Ishikawa (cell line): ENCODE data around the gene LRFN4.

Source experiments
- CEBPB ChIP-seq: IDR thresholded peaks from 2 replicates; pipeline ENCODE4 v1.6.1; 2012
- CREB1 ChIP-seq: IDR thresholded peaks from 2 replicates; pipeline ENCODE4 v1.6.1; 2012; ENCODE audit warnings: low read depth
- EGR1 ChIP-seq: IDR thresholded peaks from 2 replicates; pipeline ENCODE4 v1.6.1; 2012
- EP300 ChIP-seq: IDR thresholded peaks from 2 replicates; pipeline ENCODE4 v1.6.1; 2012; ENCODE audit warnings: borderline replicate concordance
- FOXM1 ChIP-seq: IDR thresholded peaks from 2 replicates; pipeline ENCODE4 v1.6.1; 2012; ENCODE audit warnings: low read depth, borderline replicate concordance
- NFIC ChIP-seq: IDR thresholded peaks from 2 replicates; pipeline ENCODE4 v1.6.1; 2012
- RAD21 ChIP-seq: IDR thresholded peaks from 2 replicates; pipeline ENCODE4 v1.6.1; 2012; ENCODE audit warnings: low read depth
- TAF1 ChIP-seq: IDR thresholded peaks from 2 replicates; pipeline ENCODE4 v1.6.1; 2012; ENCODE audit warnings: low read depth, mild to moderate bottlenecking
- TCF12 ChIP-seq: IDR thresholded peaks from 2 replicates; pipeline ENCODE4 v1.6.1; 2012; ENCODE audit warnings: low read depth
- TEAD4 ChIP-seq: IDR thresholded peaks from 2 replicates; pipeline ENCODE4 v1.6.1; 2012
- YY1 ChIP-seq: IDR thresholded peaks from 2 replicates; pipeline ENCODE4 v1.6.1; 2012; ENCODE audit warnings: low read depth
- ZBTB7A ChIP-seq: IDR thresholded peaks from 2 replicates; pipeline ENCODE4 v1.6.1; 2012; ENCODE audit warnings: low read depth
- TF ChIP-seq, protein P1 (sequence below): IDR thresholded peaks from 2 replicates; pipeline ENCODE4 v1.6.1; 2012
- TF ChIP-seq, protein P2 (sequence below): IDR thresholded peaks from 2 replicates; pipeline ENCODE4 v1.6.1; 2012; ENCODE audit warnings: low read depth, mild to moderate bottlenecking
- TF ChIP-seq, protein P3 (sequence below): IDR thresholded peaks from 2 replicates; pipeline ENCODE4 v1.6.1; 2012

The LRFN4 gene

DNA sequence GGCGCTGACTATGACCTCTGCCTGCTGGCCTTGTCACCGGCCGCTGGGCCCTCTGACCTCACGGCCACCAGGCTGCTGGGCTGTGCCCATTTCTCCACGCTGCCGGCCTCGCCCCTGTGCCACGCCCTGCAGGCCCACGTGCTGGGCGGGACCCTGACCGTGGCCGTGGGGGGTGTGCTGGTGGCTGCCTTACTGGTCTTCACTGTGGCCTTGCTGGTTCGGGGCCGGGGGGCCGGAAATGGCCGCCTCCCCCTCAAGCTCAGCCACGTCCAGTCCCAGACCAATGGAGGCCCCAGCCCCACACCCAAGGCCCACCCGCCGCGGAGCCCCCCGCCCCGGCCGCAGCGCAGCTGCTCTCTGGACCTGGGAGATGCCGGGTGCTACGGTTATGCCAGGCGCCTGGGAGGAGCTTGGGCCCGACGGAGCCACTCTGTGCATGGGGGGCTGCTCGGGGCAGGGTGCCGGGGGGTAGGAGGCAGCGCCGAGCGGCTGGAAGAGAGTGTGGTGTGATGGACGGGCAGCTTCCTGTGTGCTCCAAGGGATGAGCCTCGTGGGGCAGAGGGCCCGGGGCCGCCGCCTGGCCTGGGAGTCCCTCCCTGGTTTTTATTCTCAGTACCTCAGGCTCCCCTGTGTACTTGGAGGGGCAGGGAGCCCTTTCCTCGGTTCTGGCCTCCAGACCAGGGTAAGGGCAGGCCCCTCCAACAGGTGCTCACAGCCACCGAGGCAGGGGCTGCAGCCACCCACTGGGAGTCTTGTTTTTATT, 3.0 kb downstream of the LRFN4 start:
- TF ChIP-seq, protein P1, sequence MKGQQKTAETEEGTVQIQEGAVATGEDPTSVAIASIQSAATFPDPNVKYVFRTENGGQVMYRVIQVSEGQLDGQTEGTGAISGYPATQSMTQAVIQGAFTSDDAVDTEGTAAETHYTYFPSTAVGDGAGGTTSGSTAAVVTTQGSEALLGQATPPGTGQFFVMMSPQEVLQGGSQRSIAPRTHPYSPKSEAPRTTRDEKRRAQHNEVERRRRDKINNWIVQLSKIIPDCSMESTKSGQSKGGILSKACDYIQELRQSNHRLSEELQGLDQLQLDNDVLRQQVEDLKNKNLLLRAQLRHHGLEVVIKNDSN: peak; percentile 38
- no peak for TF ChIP-seq TAF1
- no peak for TF ChIP-seq FOXM1
- TF ChIP-seq, protein P2, sequence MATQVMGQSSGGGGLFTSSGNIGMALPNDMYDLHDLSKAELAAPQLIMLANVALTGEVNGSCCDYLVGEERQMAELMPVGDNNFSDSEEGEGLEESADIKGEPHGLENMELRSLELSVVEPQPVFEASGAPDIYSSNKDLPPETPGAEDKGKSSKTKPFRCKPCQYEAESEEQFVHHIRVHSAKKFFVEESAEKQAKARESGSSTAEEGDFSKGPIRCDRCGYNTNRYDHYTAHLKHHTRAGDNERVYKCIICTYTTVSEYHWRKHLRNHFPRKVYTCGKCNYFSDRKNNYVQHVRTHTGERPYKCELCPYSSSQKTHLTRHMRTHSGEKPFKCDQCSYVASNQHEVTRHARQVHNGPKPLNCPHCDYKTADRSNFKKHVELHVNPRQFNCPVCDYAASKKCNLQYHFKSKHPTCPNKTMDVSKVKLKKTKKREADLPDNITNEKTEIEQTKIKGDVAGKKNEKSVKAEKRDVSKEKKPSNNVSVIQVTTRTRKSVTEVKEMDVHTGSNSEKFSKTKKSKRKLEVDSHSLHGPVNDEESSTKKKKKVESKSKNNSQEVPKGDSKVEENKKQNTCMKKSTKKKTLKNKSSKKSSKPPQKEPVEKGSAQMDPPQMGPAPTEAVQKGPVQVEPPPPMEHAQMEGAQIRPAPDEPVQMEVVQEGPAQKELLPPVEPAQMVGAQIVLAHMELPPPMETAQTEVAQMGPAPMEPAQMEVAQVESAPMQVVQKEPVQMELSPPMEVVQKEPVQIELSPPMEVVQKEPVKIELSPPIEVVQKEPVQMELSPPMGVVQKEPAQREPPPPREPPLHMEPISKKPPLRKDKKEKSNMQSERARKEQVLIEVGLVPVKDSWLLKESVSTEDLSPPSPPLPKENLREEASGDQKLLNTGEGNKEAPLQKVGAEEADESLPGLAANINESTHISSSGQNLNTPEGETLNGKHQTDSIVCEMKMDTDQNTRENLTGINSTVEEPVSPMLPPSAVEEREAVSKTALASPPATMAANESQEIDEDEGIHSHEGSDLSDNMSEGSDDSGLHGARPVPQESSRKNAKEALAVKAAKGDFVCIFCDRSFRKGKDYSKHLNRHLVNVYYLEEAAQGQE: no peak

DNA sequence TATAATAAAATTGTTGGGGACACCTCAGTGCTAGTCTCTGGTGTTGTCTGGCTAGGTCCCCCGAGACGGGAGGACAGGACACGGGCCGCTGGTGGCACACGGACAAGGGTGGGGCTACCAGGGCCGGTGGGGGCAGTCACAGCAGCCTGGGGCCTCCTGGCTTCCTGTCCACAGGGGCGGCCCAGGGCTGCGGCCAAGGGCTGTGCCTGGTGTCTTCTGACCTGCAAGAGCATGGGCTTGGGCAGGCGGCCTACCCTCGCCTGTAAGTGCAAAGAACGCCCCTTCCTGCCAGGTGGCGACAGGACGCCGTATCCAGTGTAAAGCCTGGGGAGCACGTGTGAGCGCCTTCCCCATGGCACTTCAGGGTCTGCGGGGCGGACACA, 3.6 kb downstream of the LRFN4 start:
- TF ChIP-seq FOXM1 (no peak), CEBPB (no peak), TAF1 (no peak), EGR1 (no peak), NFIC (no peak), EP300 (no peak), TCF12 (no peak), TEAD4 (no peak)
- TF ChIP-seq, protein P3, sequence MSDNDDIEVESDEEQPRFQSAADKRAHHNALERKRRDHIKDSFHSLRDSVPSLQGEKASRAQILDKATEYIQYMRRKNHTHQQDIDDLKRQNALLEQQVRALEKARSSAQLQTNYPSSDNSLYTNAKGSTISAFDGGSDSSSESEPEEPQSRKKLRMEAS: no peak
- TF ChIP-seq, protein P2: no peak
- TF ChIP-seq, protein P1: no peak

DNA sequence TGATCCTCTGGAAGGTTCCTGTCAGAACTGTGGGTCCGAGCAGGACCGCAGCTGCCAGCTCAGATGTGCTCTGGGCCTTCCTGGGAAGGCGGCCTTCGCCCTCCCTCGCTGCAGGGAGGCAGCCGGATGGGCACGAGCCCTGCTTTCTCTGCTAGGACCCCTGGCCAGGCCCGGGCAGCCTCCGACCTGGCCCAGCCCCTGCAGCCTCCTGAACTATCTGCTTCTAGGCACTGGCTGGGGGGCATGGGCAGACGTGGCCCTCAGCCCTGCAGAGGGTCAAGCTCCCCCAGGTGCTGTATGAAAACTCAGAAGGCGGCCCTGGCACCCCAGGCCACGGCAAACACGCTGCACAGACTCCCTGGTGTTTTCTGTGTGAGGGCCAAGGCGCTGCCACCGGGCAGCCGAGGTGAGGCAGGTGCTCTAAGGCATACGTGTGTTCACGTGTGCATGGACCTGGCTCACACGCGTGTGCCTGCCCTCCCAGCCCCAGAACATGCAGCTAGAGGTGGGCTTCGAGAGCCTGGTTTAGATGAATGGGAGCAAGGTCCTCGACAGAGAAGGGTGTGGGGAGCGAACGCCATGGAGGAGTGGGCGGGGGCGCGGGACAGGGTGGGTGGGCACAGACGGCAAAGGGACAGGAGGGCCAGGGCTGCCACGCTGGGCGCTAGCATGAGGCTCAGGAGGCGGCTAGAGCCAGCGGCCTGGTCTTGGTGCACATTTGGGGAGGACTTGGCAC, 4.3 kb downstream of the LRFN4 start:
- TF ChIP-seq EGR1: no peak
- no peak for TF ChIP-seq NFIC
- no peak for TF ChIP-seq YY1

DNA sequence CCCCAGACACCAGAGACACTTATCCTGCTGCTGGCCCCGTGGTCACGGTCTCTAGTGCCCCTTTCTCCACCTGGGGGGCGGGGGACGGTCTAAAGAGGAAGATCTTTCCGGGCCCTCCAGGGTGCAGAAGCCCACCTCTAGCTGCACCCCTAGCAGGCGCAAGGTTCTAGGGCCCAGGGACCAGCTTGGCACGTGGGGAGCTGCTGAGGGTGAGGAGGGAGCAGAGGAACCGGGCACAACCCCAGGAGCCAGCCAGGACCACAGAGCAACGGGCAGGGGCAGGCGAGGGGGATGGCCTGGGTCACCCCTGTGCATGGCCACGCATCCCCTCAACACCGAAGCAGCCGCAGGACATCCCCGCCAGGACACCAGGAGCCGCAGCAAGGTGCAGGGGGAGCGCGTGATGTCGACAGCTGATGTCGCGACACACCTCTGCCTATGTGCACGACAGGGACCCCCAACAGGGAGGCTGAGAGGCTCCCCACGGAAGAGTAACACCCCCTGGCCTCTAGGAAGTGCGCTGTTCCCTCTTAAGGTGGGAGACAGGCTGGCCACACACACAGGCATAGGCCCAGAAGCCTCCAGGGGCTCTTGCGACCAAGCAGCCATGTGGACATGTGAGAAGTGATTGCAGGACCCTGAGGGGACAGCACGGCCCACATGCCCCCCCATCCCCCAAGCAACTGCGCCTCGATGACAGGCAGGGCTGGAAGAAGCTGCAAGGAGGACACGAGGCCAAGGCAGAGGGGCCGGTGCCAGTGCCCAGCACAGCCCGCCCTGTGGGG, 5.1 kb downstream of the LRFN4 start:
- TF ChIP-seq RAD21 (no peak), NFIC (no peak), TEAD4 (no peak), ZBTB7A (no peak), FOXM1 (no peak), CREB1 (no peak), TCF12 (no peak), TAF1 (no peak), EP300 (no peak), CEBPB (no peak)
- TF ChIP-seq, protein P3: no peak
- TF ChIP-seq, protein P1: no peak
- TF ChIP-seq, protein P2: no peak
